ENCODE data around the gene AHSG. TPM values are rescaled to one million over a fixed set of nuclear protein-coding genes. Genes with fewer than 3 reads are reported as not detected.

Gene AHSG
- total RNA-seq, 1 donor from 2014 or later: 0.53 TPM

GRCh38 chr3:186594591-186595113 lies 18.2 kb upstream of the AHSG start:
- no peaks in the 10 kb centered on the region for H3K36me3 ChIP-seq
- intact Hi-C loops (cut with DNase I): no loop called here
- no peak for DNase-seq (ENCODE audit: low spot score in 2 of 2)
- no peaks in the 10 kb centered on the region for H3K27me3 ChIP-seq
- H3K9me3 ChIP-seq: no peaks in the 10 kb centered on the region
- TF ChIP-seq CTCF (IDR thresholded peaks at IDR 0.05): no peak
- H3K27ac ChIP-seq: no peak overlapping the region
- H3K4me1 ChIP-seq: no peaks in the 10 kb centered on the region
- no peak overlapping the region for H3K4me3 ChIP-seq

GRCh38 chr3:186596568-186597287 lies 16.1 kb upstream of the AHSG start:
- no peak for TF ChIP-seq CTCF (IDR thresholded peaks at IDR 0.05)
- Histone ChIP-seq H3K27me3 (no peaks in the 10 kb centered on the region), H3K9me3 (no peaks in the 10 kb centered on the region), H3K4me3 (no peak overlapping the region), H3K4me1 (no peaks in the 10 kb centered on the region), H3K36me3 (no peaks in the 10 kb centered on the region), H3K27ac (no peak overlapping the region)
- no peak for DNase-seq (ENCODE audit: low spot score in 2 of 2)
- intact Hi-C loops (cut with DNase I): no loop called here

- TF ChIP-seq CTCF (IDR thresholded peaks at IDR 0.05): no peak
- Histone ChIP-seq H3K36me3 (no peaks in the 10 kb centered on the region), H3K4me1 (no peaks in the 10 kb centered on the region), H3K4me3 (no peak overlapping the region), H3K9me3 (no peaks in the 10 kb centered on the region), H3K27ac (peak overlapping the region in 1 of 2 donors; percentile 60), H3K27me3 (no peaks in the 10 kb centered on the region)
- DNase-seq (ENCODE audit: low spot score in 2 of 2): peak; percentile 20 to 77
- intact Hi-C loops (cut with DNase I): no loop called here
These were observed 14.6 kb upstream of the AHSG start for GRCh38 chr3:186598108-186598784.

- no peak for DNase-seq (ENCODE audit: low spot score in 2 of 2)
- Histone ChIP-seq H3K27me3 (no peaks in the 10 kb centered on the region), H3K27ac (peak overlapping the region in 1 of 2 donors; percentile 60), H3K36me3 (no peaks in the 10 kb centered on the region), H3K4me1 (no peaks in the 10 kb centered on the region), H3K4me3 (no peak overlapping the region), H3K9me3 (no peaks in the 10 kb centered on the region)
- intact Hi-C loops (cut with DNase I): no loop called here
- TF ChIP-seq CTCF (IDR thresholded peaks at IDR 0.05): no peak
These were observed 14.1 kb upstream of the AHSG start for GRCh38 chr3:186598794-186599141.

GRCh38 chr3:186599142-186599784 lies 13.6 kb upstream of the AHSG start:
- DNase-seq (ENCODE audit: low spot score in 2 of 2): no peak
- H3K9me3 ChIP-seq: no peaks in the 10 kb centered on the region
- no peaks in the 10 kb centered on the region for H3K27me3 ChIP-seq
- no peaks in the 10 kb centered on the region for H3K4me1 ChIP-seq
- no peak overlapping the region for H3K4me3 ChIP-seq
- H3K27ac ChIP-seq: peak overlapping the region in 1 of 2 donors; percentile 60
- intact Hi-C loops (cut with DNase I): no loop called here
- H3K36me3 ChIP-seq: no peaks in the 10 kb centered on the region
- no peak for TF ChIP-seq CTCF (IDR thresholded peaks at IDR 0.05)
